Muscle layer of duodenum (tissue), 2 donors: Measurements from ENCODE around the gene AREL1.
A peak's percentile ranks its signal among the peaks of the same experiment; 100 is the strongest.

ENCODE experiments used
- H3K27ac ChIP-seq: one replicate; pipeline ENCODE4 v1.7.0; 2013; ENCODE audit warnings: mild to moderate bottlenecking, low read length
- H3K27me3 ChIP-seq: one replicate; pipeline ENCODE4 v1.7.0; 2013; ENCODE audit warnings: low read depth, mild to moderate bottlenecking, control low read depth, low read length
- H3K36me3 ChIP-seq, 2 donors: one replicate each; pipeline ENCODE4 v1.7.0; 2013; ENCODE audit warnings: low read length in 2 of 2, control low read depth in 1 of 2, mild to moderate bottlenecking in 1 of 2; ENCODE audit not compliant: insufficient read depth in 2 of 2, control insufficient read depth in 1 of 2
- H3K4me1 ChIP-seq, 2 donors: one replicate each; pipeline ENCODE4 v1.7.0; 2013; ENCODE audit warnings: low read length in 2 of 2, mild to moderate bottlenecking in 2 of 2, control low read depth in 1 of 2, moderate library complexity in 1 of 2; ENCODE audit not compliant: insufficient read depth in 2 of 2, control insufficient read depth in 1 of 2
- H3K4me3 ChIP-seq, 2 donors: one replicate each; pipeline ENCODE4 v1.7.0; 2013; ENCODE audit warnings: low read length in 2 of 2, low read depth in 1 of 2, mild to moderate bottlenecking in 1 of 2
- H3K9me3 ChIP-seq, 2 donors: one replicate each; pipeline ENCODE4 v1.7.0; 2013; ENCODE audit warnings: low read length in 2 of 2, control low read depth in 1 of 2, mild to moderate bottlenecking in 1 of 2; ENCODE audit not compliant: control insufficient read depth in 1 of 2
- donor health status: healthy.

The AREL1 gene

DNA sequence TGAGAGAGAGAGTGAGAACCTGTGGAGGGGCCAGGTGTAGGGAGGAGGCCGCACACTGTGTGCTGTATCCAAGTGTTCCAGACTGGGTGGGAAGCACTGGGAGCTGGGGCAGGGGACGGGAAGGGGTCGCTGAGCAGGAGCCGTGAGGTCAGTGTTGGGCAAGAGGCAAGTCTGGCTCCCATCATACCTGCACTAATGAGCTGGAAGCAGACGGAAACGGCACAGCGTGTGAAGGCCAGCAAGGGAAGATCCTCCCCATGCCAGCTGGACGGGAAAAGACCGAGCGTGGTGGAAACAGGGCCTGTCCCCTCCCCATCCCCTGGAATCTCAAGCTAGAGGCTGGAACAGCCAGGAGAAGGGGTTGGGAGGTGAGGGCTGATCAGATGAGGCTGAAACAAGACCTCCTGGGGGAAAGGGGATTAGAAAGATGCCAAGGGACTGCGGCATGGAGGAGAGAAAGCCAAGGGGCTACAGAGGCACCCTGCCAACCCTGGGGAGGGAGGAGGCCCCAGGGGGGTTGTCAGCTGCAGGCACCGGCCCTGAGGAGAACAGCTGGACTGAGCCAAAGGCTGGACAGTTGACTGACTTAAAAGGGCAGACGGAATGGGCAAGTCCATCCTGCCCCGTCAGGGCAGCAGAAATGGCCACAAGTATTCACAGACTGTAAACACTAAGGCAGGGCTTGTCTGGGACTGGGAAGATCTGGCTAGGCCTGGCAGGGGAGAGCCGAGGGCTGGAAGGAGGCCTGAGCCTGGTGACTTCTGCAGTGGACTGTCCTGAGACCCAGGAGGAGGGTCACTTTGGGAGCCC, 81.8 kb downstream of the AREL1 start:
- Histone ChIP-seq H3K27ac (no peak overlapping the region), H3K27me3 (no peaks in the 10 kb centered on the region), H3K4me3 (no peak overlapping the region), H3K36me3 (no peaks in the 10 kb centered on the region), H3K9me3 (no peaks in the 10 kb centered on the region), H3K4me1 (no peaks in the 10 kb centered on the region)

DNA sequence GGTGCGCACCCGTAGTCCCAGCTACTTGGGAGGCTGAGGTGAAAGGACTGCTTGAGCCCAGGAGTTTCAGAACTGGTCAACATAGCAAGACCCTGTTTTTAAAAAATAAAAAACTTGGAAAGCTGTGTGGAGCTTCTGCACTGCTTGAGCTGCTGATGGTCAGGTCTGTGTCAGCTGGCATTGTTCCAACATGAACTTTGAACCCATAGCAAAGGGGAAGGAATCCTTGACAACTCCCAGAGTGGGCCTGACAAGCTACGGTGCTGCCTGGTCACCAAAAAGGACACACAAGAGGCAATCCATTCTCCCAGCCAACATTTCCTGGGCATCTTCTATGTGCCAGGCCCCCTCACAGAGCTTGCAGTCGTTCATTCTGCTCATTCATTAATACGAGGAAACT, 84.5 kb downstream of the AREL1 start:
- no peak overlapping the region for H3K4me3 ChIP-seq
- H3K9me3 ChIP-seq, result no peaks in the 10 kb centered on the region
- H3K36me3 ChIP-seq, result no peaks in the 10 kb centered on the region
- no peaks in the 10 kb centered on the region for H3K27me3 ChIP-seq
- H3K4me1 ChIP-seq, result no peaks in the 10 kb centered on the region
- H3K27ac ChIP-seq, result no peak overlapping the region

DNA sequence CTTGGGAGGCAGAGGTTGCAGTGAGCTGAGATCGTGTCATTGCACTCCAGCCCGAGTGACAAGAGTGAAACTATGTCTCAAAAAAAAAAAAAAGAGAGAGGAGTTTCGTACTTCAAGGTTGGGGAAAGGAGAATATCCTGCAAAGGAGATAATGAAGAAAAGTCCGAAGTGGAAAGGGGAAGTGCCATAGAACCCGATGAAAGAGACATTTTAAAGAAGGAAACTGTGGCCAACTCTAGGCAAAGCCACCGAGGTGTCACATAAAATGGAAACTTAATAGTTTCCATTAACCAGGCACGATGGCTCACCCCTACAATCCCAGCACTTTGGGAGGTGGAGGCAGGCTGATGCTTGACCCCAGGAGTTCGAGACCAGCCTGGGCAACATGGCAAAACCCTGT, 85.8 kb downstream of the AREL1 start:
- Histone ChIP-seq H3K27ac (no peak overlapping the region), H3K36me3 (no peaks in the 10 kb centered on the region), H3K4me1 (no peaks in the 10 kb centered on the region), H3K27me3 (no peaks in the 10 kb centered on the region), H3K9me3 (no peaks in the 10 kb centered on the region), H3K4me3 (no peak overlapping the region)

DNA sequence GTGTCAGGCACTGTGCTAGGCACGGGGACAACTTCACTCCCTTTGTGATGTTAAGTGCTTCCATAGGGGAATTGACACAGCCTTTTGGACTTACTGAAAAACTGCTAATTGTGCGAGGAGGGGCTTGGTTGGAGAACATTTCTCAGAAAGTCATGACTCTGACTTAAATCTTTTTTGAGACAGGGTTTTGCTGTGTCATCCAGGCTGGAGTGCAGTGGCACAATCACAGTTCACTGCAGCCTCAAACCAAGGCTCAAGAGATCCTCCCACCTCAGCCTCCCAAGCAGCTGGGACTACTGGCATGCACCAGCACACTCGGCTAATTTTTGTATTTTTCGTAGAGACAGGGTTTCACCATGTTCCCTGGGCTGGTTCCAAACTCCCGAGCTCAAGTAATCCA, 90.6 kb downstream of the AREL1 start:
- H3K27me3 ChIP-seq, result no peaks in the 10 kb centered on the region
- no peaks in the 10 kb centered on the region for H3K9me3 ChIP-seq
- H3K36me3 ChIP-seq, result no peaks in the 10 kb centered on the region
- no peak overlapping the region for H3K27ac ChIP-seq
- H3K4me1 ChIP-seq, result peaks cover 7 to 17% of the 10 kb centered on the region in 2 donors
- H3K4me3 ChIP-seq, result no peak overlapping the region

DNA sequence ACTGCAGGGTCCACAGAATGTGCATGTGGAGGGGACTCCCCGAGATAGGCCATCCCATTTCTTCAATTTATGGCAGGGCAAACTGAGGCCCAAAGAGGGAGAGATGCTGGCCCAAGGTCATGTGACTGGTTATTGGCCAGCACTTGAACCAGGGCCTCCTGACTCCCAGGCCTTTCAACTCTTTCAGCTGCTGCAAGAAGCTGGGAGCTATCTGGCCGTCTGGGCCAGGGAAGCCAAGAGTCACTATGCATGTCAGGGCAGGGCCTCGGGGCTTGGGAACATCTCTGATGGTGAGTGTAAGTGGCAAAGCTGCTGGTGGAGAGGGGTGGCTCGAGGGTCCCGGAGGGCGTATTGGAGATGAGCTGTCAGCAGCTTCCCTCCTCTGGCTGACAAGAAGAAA, 91.3 kb downstream of the AREL1 start:
- no peak overlapping the region for H3K27ac ChIP-seq
- H3K4me1 ChIP-seq, result peaks cover 7 to 17% of the 10 kb centered on the region in 2 donors
- H3K4me3 ChIP-seq, result no peak overlapping the region
- no peaks in the 10 kb centered on the region for H3K36me3 ChIP-seq
- H3K9me3 ChIP-seq, result no peaks in the 10 kb centered on the region
- H3K27me3 ChIP-seq, result no peaks in the 10 kb centered on the region

DNA sequence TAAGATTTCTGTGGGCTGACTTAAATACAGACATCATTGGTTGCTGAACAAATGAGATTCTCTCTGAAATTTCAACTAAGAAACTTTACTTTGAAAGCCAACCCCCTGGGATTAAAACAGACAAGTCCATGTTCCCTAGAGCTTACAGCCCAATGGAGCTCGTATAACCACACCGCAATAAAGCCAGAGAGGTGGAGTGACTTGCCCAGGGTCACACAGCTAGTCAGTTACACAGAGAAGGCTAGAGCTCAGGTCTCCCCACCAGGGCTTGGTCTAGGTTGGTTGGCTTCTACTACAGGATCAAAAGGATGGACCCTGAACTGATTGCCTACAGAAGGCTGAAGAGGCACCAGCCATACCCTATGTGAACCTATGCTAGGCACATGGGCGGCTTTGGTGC, 92.0 kb downstream of the AREL1 start:
- Histone ChIP-seq H3K36me3 (no peaks in the 10 kb centered on the region), H3K27ac (no peak overlapping the region), H3K27me3 (no peaks in the 10 kb centered on the region), H3K9me3 (no peaks in the 10 kb centered on the region), H3K4me1 (peaks cover 7 to 17% of the 10 kb centered on the region in 2 donors), H3K4me3 (no peak overlapping the region)

DNA sequence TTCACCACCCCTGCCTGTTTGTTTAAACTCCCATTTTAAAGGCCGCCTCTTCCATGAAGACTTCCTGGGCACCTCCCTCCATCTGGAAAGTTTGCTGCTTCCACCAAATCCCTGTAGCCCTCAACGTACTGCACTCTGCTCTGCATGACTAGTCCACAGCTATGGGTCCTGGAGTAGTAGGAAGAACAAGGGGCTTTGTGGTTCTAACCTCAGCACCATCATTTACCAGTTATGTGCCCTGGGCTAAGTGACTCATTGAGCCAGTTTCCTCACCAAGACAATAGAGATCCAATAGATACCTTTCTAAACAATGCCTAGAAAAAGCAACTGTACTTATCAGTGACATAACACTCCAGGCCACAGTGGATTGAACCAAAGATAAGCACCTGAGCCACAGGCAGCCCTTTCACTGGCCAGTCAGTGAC, 92.4 kb downstream of the AREL1 start:
- Histone ChIP-seq H3K4me1 (peaks cover 7 to 17% of the 10 kb centered on the region in 2 donors), H3K36me3 (no peaks in the 10 kb centered on the region), H3K27me3 (no peaks in the 10 kb centered on the region), H3K4me3 (no peak overlapping the region), H3K27ac (no peak overlapping the region), H3K9me3 (no peaks in the 10 kb centered on the region)

DNA sequence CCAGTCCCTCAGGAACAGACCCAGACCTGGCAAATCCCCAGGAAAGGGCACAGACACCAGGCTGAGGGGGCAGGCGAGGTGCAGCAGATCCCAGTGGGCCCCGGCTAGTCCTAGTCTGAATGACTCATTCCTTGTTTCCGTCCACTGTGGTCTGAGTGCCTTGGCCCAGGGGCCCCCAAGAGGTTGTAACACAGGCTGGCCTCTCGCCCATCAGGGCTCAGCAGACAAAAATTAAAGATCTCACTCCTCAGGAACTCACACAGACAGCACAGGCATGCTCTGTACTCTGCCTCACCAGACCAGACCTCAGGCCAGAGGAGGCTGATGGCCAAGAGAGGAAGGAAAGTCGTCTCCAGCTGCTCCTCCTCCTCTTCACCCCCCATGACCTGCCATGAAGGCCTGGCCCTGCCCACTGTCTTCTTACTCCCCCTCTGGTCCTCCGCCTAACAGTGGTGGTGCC, 93.2 kb downstream of the AREL1 start:
- no peak overlapping the region for H3K4me3 ChIP-seq
- H3K27ac ChIP-seq, result no peak overlapping the region
- H3K27me3 ChIP-seq, result no peaks in the 10 kb centered on the region
- no peaks in the 10 kb centered on the region for H3K9me3 ChIP-seq
- H3K36me3 ChIP-seq, result no peaks in the 10 kb centered on the region
- H3K4me1 ChIP-seq, result peaks cover 7 to 17% of the 10 kb centered on the region in 2 donors

DNA sequence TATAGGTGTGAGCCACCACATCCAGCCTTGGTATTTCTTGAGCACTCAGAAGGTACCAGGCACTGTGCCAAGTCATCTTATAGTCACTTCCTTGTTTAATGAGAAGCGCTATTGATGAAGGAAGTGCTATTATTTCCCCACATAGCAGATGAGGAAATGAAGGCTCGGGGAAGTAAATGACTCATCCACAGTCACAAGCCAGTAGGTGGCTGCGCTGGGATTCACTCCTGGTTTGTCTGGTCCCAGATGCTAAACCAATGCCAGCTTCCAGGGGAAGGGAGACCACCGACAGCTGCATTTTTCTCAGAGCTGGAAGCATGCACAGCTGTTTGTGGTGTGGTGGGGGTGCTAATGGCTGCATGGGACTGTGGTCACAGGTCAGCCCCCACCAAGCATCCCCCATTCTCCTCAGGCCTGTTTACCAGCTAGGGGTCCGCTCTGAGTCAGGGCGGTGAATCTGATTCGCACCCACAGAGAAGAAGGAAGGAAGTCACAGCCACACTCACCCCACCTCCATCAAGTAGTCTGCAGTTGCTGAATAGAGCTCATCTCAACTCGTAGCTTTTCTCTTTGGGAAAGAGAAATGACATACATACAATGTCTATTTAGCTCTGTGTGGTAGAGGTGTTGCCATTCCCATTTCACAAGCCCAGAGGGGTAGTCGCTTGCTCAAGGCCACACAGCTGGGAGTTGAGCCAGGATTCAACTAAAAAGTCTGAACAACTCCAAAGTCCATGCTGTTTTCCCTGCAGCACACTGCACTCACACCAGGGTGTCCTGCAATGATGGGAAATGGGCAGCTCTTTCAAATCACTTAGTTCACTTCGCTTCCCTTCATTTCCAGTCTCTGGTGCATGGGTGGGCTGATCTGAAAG, 94.6 kb downstream of the AREL1 start:
- H3K4me3 ChIP-seq, result no peak overlapping the region
- H3K27me3 ChIP-seq, result no peaks in the 10 kb centered on the region
- peak overlapping the region; percentile 26 for H3K27ac ChIP-seq
- no peaks in the 10 kb centered on the region for H3K9me3 ChIP-seq
- H3K36me3 ChIP-seq, result no peaks in the 10 kb centered on the region
- H3K4me1 ChIP-seq, result peaks cover 7 to 17% of the 10 kb centered on the region in 2 donors

DNA sequence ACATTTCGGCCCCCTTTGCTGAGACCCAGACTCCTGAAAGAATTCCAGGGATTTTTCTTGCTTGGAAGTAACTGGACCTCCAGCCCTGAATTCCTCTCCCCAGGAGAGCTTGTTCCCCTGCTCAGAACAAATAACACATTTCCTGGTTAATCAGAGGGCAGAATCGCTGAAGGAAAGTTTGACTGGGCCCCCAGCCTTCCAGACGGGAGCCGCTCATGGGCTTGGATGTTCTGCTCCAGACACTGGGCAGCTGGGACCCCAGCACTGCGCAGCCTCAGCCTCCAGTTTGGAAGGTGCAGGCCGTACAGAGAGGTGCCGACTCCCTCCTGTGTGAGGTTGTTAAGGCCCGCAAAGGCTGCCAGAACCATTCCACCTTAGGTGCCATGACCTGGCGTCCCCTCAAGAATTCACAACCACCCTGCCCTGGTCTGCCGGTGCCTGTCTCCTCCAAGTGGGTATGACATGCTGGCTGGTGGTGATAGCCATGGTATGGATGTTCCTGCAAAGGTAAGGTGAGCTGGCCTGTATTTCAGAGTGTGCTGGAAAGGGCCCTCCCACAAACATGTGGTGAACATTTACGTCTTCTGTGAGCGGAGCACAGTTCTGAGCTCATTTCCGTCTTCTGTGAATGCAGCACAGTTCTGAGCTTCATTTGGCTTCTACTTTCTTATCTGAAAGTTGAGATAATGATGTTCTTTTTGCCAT, 95.7 kb downstream of the AREL1 start:
- Histone ChIP-seq H3K4me3 (no peak overlapping the region), H3K27ac (no peak overlapping the region), H3K36me3 (no peaks in the 10 kb centered on the region), H3K9me3 (no peaks in the 10 kb centered on the region), H3K27me3 (no peaks in the 10 kb centered on the region), H3K4me1 (peaks cover 7 to 20% of the 10 kb centered on the region in 2 donors)

DNA sequence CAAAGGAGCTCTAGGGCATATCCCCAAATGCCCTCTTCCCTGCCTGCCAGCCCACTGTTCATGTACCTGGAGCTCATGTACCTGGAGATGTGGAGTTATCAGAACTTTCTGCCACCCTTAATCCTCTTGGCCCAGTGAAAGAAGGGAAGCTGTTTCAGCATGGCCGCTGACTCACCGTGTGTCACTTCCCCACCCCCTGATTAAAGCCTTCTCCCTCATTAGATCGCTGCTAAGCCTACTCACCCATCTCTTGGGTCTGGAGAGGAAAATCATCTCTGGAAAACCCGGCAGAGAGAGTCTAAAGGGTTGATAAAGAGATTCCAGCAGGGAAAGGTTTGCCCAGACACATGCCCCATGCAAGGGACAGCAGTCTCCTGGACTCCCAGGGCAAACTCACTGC, 96.4 kb downstream of the AREL1 start:
- Histone ChIP-seq H3K36me3 (no peaks in the 10 kb centered on the region), H3K4me1 (peaks cover 7 to 26% of the 10 kb centered on the region in 2 donors), H3K27me3 (no peaks in the 10 kb centered on the region), H3K4me3 (no peak overlapping the region), H3K9me3 (no peaks in the 10 kb centered on the region), H3K27ac (no peak overlapping the region)
